ENCODE data around the gene CELSR2. TPM values are rescaled to one million over a fixed set of nuclear protein-coding genes. Genes with fewer than 3 reads are reported as not detected.

The CELSR2 gene
- total and polyA plus RNA-seq, 2 experiments from 2014 or later, result 11.2 to 35.1 TPM

DNA sequence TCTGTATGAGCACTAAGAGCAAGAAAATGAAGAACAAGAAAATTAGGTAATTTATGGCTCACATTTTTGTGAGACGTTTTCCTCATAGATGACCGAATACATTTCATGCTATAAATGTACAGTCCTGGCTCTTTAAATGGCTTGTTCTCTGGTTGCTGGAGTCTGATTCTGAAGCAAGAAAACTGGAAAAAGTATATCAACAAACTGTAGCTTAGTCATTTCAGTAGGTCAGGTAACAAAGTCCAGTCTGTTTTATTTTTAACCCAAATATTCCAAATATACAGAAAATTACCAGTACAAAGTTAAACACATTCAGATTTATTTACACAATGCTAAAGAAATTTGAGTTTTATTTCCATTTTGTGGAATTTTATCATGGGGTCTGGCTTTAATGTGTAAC is 60.0 kb downstream of the CELSR2 start (continued):
- TF ChIP-seq, protein P1, sequence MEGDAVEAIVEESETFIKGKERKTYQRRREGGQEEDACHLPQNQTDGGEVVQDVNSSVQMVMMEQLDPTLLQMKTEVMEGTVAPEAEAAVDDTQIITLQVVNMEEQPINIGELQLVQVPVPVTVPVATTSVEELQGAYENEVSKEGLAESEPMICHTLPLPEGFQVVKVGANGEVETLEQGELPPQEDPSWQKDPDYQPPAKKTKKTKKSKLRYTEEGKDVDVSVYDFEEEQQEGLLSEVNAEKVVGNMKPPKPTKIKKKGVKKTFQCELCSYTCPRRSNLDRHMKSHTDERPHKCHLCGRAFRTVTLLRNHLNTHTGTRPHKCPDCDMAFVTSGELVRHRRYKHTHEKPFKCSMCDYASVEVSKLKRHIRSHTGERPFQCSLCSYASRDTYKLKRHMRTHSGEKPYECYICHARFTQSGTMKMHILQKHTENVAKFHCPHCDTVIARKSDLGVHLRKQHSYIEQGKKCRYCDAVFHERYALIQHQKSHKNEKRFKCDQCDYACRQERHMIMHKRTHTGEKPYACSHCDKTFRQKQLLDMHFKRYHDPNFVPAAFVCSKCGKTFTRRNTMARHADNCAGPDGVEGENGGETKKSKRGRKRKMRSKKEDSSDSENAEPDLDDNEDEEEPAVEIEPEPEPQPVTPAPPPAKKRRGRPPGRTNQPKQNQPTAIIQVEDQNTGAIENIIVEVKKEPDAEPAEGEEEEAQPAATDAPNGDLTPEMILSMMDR (conservative IDR thresholded peaks at IDR 0.05; ENCODE audit: low read depth in 2 of 2), result no peak
- no peak for TF ChIP-seq ZNF114 (CRISPR knock-in tag; IDR thresholded peaks at IDR 0.05)
- TF ChIP-seq POLR2AphosphoS5 (IDR thresholded peaks at IDR 0.05; ENCODE audit: low read depth), result no peak
- TF ChIP-seq, protein P2, sequence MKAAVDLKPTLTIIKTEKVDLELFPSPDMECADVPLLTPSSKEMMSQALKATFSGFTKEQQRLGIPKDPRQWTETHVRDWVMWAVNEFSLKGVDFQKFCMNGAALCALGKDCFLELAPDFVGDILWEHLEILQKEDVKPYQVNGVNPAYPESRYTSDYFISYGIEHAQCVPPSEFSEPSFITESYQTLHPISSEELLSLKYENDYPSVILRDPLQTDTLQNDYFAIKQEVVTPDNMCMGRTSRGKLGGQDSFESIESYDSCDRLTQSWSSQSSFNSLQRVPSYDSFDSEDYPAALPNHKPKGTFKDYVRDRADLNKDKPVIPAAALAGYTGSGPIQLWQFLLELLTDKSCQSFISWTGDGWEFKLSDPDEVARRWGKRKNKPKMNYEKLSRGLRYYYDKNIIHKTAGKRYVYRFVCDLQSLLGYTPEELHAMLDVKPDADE (IDR thresholded peaks at IDR 0.05), result no peak
- TF ChIP-seq EZH2phosphoT487 (IDR thresholded peaks at IDR 0.05; ENCODE audit: unreplicated experiment), result no peak
- TF ChIP-seq NANOG (IDR thresholded peaks at IDR 0.05; ENCODE audit: borderline replicate concordance), result no peak
- no peak for TF ChIP-seq JUNB (IDR thresholded peaks at IDR 0.05; ENCODE audit: unreplicated experiment)
- no peak for TF ChIP-seq CREB1 (CRISPR knock-in tag; IDR thresholded peaks at IDR 0.05; ENCODE audit: low read depth)

DNA sequence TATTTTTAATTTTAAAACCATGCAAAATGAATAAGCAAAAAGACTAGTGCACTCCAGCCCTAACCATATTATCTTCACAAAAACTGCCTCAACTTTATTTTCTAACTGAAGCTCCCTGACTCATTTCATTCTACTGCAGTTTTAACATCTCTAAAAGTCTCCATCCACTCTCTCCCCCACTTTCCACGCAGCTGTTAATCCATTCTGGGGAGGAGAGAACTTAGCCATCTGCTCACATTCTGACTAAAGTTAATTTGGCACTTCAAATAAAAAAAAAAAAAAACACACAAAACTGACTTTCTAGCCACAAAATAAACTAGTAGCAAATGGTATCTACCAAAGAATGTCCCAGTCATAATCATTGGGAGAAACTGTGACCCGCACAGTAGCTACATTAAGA is 62.9 kb downstream of the CELSR2 start:
- ATAC-seq, result no peak
- no peaks in the 10 kb centered on the region for H3K9me3 Mint-ChIP-seq
- Histone ChIP-seq H3K27me3 (ENCODE audit: insufficient read depth) (no peaks in the 10 kb centered on the region), H3K4me2 (no peak overlapping the region), H2AFZ (no peak overlapping the region), H4K20me1 (replicated peaks; ENCODE audit: insufficient read depth) (no peaks in the 10 kb centered on the region; the same call in 1 of the 2 replicates), H3F3A (replicated peaks; ENCODE audit: low read depth) (no peaks in the 10 kb centered on the region), H3K36me3 (ENCODE audit: insufficient read depth) (peaks cover 17% of the 10 kb centered on the region; the same call in 1 of the 2 replicates), H3K4me1 (ENCODE audit: insufficient read depth) (no peaks in the 10 kb centered on the region), H3K4me3 (no peak overlapping the region), H3K79me2 (replicated peaks; ENCODE audit: insufficient read depth) (no peaks in the 10 kb centered on the region), H3K9me2 (ENCODE audit: insufficient read depth) (no peaks in the 10 kb centered on the region), H3K27ac (ENCODE audit: low read depth) (no peak overlapping the region)
- peaks cover 26% of the 10 kb centered on the region for H3K36me3 Mint-ChIP-seq (ENCODE audit: low read depth)
- no peak overlapping the region for H3K27ac Mint-ChIP-seq
- H3K27me3 Mint-ChIP-seq (ENCODE audit: insufficient read depth, low read depth, poor library complexity), result peaks cover 4% of the 10 kb centered on the region
- H3K4me3 Mint-ChIP-seq, result no peak overlapping the region
- H3K4me1 Mint-ChIP-seq, result peaks cover 4% of the 10 kb centered on the region; the same call in 2 of the 3 replicates
- DNase-seq (ENCODE audit: low spot score), result no peak
- TF ChIP-seq STAT1 (IDR thresholded peaks at IDR 0.05; ENCODE audit: unreplicated experiment) (no peak), POLR2AphosphoS5 (IDR thresholded peaks at IDR 0.05; ENCODE audit: low read depth) (no peak)
- TF ChIP-seq, protein P1 (conservative IDR thresholded peaks at IDR 0.05; ENCODE audit: low read depth in 2 of 2), result no peak
- TF ChIP-seq, protein P3, sequence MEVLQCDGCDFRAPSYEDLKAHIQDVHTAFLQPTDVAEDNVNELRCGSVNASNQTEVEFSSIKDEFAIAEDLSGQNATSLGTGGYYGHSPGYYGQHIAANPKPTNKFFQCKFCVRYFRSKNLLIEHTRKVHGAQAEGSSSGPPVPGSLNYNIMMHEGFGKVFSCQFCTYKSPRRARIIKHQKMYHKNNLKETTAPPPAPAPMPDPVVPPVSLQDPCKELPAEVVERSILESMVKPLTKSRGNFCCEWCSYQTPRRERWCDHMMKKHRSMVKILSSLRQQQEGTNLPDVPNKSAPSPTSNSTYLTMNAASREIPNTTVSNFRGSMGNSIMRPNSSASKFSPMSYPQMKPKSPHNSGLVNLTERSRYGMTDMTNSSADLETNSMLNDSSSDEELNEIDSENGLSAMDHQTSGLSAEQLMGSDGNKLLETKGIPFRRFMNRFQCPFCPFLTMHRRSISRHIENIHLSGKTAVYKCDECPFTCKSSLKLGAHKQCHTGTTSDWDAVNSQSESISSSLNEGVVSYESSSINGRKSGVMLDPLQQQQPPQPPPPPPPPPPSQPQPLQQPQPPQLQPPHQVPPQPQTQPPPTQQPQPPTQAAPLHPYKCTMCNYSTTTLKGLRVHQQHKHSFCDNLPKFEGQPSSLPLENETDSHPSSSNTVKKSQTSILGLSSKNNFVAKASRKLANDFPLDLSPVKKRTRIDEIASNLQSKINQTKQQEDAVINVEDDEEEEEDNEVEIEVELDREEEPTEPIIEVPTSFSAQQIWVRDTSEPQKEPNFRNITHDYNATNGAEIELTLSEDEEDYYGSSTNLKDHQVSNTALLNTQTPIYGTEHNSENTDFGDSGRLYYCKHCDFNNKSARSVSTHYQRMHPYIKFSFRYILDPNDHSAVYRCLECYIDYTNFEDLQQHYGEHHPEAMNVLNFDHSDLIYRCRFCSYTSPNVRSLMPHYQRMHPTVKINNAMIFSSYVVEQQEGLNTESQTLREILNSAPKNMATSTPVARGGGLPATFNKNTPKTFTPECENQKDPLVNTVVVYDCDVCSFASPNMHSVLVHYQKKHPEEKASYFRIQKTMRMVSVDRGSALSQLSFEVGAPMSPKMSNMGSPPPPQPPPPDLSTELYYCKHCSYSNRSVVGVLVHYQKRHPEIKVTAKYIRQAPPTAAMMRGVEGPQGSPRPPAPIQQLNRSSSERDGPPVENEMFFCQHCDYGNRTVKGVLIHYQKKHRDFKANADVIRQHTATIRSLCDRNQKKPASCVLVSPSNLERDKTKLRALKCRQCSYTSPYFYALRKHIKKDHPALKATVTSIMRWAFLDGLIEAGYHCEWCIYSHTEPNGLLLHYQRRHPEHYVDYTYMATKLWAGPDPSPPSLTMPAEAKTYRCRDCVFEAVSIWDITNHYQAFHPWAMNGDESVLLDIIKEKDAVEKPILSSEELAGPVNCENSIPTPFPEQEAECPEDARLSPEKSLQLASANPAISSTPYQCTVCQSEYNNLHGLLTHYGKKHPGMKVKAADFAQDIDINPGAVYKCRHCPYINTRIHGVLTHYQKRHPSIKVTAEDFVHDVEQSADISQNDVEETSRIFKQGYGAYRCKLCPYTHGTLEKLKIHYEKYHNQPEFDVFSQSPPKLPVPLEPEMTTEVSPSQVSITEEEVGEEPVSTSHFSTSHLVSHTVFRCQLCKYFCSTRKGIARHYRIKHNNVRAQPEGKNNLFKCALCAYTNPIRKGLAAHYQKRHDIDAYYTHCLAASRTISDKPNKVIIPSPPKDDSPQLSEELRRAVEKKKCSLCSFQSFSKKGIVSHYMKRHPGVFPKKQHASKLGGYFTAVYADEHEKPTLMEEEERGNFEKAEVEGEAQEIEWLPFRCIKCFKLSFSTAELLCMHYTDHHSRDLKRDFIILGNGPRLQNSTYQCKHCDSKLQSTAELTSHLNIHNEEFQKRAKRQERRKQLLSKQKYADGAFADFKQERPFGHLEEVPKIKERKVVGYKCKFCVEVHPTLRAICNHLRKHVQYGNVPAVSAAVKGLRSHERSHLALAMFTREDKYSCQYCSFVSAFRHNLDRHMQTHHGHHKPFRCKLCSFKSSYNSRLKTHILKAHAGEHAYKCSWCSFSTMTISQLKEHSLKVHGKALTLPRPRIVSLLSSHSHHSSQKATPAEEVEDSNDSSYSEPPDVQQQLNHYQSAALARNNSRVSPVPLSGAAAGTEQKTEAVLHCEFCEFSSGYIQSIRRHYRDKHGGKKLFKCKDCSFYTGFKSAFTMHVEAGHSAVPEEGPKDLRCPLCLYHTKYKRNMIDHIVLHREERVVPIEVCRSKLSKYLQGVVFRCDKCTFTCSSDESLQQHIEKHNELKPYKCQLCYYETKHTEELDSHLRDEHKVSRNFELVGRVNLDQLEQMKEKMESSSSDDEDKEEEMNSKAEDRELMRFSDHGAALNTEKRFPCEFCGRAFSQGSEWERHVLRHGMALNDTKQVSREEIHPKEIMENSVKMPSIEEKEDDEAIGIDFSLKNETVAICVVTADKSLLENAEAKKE (CRISPR knock-in tag; IDR thresholded peaks at IDR 0.05), result no peak
